HG03064 (cell line): ENCODE data around the gene XXYLT1.

Experiments used
- ATAC-seq: cut with Tn5 transposase; IDR thresholded peaks from one replicate; pipeline ENCODE4 v1.9.1; 2021; ENCODE audit warnings: low read depth; ENCODE audit not compliant: unreplicated experiment

The XXYLT1 gene

GRCh38 chr3:195173657-195174056 lies 97.3 kb downstream of the XXYLT1 start:
- no peak for ATAC-seq

GRCh38 chr3:195172896-195173295 lies 98.1 kb downstream of the XXYLT1 start:
- ATAC-seq: no peak

GRCh38 chr3:195172039-195172684 lies 98.8 kb downstream of the XXYLT1 start:
- ATAC-seq: no peak

GRCh38 chr3:195171093-195171873 lies 99.7 kb downstream of the XXYLT1 start:
- no peak for ATAC-seq

DNA sequence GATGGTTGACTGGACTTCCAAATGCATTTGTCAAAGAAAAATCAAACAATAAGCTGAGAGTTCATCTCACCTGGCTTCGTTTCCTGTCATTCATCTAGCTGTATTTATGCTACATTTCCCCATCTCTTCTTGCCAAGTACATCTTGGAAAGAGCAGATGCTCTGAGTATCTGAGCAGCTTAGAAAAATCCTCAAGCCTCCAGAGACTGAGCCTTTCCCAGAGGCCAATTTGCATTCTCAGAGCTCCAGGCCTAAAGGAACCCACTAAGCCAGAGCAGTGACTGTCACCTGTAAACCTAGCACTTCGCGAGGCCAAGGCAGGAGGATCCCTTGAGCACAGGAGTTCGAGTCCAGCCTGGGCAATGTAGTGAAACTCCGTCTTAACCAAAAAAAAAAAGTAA lies 100.5 kb downstream of the XXYLT1 start:
- no peak for ATAC-seq

DNA sequence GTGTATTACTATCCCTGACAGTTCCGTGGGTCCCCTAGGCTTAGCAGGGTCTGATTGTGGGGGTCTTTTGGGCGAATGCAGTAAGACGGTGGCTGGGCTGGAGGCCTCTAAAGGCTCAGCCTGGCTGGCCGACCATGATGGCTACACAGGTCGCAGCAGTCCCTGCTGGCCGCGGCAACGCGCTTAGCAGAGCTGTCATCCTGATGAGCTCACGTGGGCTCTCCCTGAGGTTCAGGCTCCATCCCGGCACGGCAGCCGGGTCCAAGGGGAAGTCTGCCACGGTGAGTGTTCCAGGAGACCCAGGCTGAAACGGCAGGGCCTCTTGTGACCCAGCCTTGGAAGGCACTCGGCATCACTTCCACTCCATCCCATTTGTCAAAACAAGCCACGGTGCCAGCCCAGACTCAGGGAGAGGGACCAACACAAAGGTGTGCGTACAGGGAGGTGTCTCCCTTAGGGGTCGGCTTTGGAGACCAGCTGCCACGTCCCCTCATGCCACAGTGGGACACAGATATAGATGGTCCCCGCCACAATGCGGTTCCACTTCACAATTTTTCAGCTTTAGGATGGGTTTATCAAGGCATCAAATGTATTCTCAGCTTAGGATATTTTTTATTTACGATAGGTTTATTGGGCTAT lies 101.8 kb downstream of the XXYLT1 start:
- ATAC-seq: no peak

DNA sequence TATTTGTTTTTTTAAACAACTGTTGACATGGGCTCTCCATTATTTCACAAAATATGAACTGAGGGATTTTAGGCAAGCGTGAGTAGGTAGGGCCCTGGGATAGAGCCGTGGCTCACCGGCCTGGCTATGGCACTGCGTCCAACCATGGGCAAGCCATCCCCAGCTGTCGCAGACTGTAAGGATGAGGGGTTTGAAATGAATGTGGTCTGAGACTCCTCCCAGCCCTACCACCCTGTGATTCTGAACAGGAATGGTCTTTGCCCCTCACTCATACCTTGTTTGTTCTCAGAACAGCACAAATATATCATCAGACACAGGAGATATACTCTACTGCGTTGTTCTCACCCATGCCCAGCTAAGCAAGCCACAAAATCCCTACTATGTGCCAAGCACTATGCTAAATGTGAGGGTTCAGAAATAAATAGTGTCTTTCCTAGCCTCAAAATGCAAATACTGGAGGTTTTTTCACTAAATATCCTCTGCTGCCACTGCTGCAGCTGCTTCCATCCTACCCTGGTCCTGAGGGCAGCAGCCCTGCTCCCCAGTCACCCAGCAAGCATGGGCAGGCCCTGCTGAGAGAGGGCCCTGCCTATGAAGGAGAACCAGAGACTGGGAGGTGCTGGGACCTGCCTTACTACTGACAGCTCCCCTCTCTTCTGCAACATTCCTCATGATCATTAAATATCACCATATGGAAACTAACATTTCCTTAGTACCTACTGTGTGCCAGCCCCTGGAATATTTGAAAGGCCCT lies 102.8 kb downstream of the XXYLT1 start:
- ATAC-seq: no peak

DNA sequence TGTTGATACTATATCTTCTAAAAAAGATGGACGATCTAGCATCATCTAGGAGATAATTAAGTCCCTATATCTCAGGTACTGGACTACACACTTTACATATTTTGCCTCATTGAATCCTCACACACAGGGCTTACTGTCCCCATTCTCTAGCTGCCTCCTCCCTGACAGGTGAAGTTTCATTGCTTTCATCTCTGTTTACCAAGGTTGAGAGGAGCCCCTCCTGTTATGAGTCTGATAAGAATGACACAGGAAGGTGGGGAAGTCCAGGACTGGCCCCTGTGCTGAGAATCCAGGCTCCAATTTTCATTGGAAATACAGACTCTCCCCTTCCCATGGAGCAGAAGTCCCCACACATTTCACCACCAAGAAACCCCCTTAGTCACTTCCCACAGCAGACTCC lies 105.2 kb downstream of the XXYLT1 start:
- ATAC-seq: no peak

GRCh38 chr3:195165265-195165609 lies 105.7 kb downstream of the XXYLT1 start:
- ATAC-seq: no peak

DNA sequence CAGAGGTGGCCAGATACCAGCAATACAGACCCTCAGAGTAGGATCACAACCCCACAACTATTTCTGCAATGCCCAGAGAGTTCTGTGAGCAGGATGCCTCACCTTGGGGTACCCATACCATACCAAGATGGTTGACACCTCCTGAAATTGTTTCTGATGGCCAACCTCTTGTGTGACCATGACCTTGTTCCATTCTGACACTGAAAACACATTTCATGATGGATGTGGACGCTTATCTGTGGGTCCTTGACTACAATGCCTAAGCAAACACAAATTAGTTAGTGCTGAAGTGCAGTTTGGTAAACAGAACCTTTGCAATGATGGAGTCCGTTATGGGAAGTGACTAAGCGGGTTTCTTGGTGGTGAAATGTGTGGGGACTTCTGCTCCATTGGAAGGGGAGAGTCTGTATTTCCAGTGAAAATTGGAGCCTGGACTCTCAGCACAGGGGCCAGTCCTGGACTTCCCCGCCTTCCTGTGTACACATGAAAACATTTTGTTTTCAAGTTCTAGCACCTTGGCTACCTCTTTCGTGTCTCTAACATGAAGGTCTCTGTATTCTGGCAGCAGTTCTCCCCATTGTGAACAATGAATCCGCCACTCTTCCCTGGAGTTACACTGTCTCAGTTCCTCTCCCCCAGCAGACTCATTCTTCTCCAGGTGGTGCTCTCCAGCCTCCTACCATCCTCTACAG lies 106.2 kb downstream of the XXYLT1 start:
- ATAC-seq: no peak

DNA sequence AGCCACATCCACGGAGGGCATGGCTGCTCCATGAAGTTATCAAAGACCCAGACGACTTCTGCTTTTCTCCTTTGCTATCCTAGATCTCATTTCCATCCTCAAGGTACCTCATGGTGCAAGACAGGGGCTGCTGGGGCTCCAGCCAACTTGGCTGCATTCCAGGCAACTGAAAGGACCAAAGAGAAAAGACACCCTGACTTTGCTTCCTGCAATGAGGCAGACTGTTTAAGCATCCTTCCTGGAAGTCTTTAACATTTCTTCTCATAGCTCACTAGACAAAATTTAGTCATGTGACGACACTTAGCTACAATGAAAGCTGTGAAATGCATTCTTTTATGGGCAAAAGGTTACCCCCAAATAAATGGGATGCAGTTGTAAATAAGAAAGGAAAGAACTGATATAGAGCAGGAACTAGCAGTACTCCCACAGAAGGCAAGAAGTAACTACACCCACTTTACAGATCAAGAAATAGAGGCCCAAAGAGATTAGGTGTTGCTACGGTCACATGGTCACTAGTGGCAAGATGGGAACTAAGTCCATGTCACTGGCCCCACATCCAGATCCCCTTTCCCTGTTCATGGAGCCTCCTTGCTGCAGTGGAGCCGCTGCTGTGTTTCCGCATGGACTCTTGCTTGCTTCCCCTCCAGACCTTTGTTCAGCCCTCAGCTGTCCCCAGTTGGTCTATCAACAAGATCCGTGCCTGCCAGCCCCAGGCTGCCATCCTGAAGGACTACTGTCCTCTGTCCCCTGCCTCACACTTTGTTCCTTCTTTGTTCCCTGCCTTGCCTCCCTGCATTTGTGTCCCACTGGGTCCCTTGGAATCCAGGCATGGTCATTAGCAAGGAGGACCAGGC lies 107.0 kb downstream of the XXYLT1 start:
- ATAC-seq: no peak

DNA sequence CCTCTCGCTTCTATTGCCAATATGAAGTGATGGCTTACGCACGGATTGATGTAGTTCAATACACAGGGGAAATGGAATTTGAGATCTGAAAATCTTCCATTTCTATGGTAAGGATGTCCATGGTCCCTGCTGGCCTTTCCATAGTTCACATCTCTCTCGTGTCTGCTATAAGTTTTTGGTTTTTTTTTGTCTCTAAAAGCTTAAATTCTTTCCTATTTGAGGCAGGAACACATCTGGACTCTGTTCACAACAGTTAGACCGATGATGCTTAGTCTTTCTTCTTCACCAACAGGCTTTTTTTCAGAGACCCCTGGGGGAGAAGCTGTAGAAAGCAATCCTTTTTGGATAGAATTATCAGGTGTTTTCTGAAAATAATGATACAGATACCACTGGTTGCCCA lies 108.1 kb downstream of the XXYLT1 start:
- no peak for ATAC-seq

DNA sequence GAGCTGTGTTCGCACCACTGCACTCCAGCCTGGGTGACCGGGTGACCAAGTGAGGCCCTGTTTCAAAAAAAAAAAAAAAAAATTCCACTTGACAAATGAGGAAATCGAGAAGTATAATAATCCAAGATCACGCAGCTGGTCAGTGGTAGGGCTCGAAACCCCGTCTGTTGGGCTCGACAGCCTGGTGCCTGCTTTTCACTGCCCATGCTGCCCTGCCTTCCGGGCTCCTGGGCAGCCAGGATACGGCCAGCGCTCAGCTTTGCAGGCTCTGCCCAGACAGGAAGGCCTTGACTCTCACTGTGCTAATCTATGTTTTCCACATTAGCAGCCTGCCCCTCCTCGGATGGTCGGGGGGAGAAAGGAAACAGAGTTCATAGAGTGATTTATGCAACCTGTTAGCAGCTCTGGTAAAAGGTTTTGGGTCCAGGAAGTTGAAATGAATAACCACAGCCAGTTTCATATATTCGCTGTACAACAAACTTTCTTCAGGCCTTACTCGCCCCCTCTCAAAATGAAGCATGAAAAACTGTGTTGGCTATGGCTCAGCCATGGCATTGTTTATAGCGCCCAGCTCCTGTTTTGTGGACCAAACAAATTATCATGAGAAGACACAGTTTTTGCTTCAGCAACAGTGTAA lies 108.8 kb downstream of the XXYLT1 start:
- ATAC-seq: no peak

- no peak for ATAC-seq
Measured at GRCh38 chr3:195160908-195161434, 110.0 kb downstream of the XXYLT1 start.

DNA sequence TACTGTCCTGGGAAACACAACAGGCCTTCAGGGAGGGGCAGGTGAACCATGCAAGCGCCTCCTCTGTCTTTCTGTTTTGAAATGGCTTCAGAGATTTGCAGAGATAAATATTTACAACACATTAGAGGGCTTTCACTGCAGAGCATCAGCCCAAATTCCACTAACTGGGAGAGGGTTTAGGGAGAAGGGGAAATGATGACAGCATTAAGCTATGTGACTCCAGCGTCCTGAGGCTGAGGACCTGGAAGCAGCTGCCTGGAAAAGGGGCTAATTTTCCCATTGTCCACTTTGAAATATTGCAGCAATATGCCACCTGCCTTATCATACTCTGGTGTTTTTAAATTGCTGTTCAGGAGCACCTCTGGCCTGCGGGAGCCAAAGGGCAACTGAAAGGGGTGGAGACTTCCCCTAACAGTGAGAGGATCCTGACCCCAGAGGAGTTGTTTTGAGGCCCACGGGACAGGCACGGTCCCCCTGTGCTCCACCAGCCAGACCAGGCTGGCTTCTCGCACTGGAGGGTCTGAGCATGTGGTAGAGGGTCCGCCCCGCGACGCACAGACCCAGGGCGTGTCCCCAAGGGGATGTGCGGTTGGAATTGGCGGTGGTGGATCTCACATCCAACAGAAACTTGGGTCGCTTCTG lies 110.6 kb downstream of the XXYLT1 start:
- no peak for ATAC-seq

DNA sequence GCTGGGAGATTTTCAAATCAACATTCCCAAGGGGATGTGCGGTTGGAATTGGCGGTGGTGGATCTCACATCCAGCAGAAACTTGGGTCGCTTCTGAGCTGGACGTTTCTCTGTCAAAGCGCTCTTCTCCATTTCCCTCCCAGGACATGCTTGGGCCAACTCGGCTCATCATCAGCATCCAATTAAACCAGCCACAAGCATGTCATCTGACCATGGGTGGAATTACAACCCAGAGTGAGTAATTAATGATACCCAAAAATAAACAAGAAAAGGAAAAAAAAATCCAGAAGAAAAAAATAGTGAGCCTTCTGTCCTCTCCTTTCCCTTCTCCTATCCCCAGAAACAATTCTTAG lies 111.2 kb downstream of the XXYLT1 start:
- no peak for ATAC-seq

GRCh38 chr3:195159117-195159813 lies 111.7 kb downstream of the XXYLT1 start:
- ATAC-seq: no peak

DNA sequence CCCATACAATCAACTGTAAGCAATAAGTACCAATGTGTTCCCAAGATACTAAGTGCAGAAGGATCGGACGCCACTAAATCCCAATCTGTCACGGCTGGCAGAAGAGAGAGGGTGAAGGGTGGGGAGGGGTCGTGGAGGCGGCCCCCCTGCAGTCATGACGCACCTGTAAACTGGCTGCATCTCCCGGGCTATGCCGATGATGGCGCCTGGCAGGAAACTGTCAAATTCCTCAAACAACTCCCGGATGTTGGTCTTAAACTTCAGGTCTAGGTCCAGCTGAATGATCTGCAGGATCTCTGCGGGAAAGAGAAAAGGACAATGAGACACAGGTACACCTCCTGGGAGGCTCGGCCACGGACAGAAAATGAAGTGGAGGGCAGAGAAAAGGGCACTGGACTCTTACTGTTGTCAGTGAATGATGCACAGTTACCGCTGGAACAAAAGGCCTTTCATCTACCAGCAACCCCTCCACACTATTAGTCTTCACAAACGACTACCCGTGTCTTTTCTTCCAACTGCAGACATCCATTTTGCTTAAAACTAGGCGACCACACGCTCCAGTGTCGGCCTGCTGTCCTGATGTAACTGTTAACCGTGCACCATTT lies 114.6 kb downstream of the XXYLT1 start:
- no peak for ATAC-seq
